Measurements from ENCODE around the gene CCL22.

The CCL22 gene

GRCh38 chr16:57325458-57325857 lies 33.1 kb upstream of the CCL22 start:
- Histone ChIP-seq H3F3A (ENCODE audit: insufficient read depth, low read length) (no peaks in the 10 kb centered on the region), H2AFZ (ENCODE audit: low read length) (no peak overlapping the region), H3K4me1 (ENCODE audit: insufficient read depth, low read length, severe bottlenecking) (no peaks in the 10 kb centered on the region), H4K20me1 (ENCODE audit: insufficient read depth, low read length) (no peaks in the 10 kb centered on the region), H3K27me3 (ENCODE audit: insufficient read depth, low read length) (no peaks in the 10 kb centered on the region), H3K4me3 (ENCODE audit: low read depth, low read length, poor library complexity, severe bottlenecking) (no peak overlapping the region), H3K27ac (ENCODE audit: low read depth, low read length, poor library complexity, severe bottlenecking) (no peak overlapping the region), H3K9me3 (ENCODE audit: low read length) (0 out of 2 replicates have a peak, but pooled peaks cover 2% of the 10 kb centered on the region), H3K9ac (ENCODE audit: low read length) (no peak overlapping the region), H3K79me2 (ENCODE audit: insufficient read depth, low read length) (no peaks in the 10 kb centered on the region), H3K4me2 (ENCODE audit: low read length) (no peak overlapping the region), H3K36me3 (ENCODE audit: insufficient read depth, low read length) (no peaks in the 10 kb centered on the region), H3K9me2 (ENCODE audit: low read depth, low read length) (no peaks in the 10 kb centered on the region)
- TF ChIP-seq, protein P1, sequence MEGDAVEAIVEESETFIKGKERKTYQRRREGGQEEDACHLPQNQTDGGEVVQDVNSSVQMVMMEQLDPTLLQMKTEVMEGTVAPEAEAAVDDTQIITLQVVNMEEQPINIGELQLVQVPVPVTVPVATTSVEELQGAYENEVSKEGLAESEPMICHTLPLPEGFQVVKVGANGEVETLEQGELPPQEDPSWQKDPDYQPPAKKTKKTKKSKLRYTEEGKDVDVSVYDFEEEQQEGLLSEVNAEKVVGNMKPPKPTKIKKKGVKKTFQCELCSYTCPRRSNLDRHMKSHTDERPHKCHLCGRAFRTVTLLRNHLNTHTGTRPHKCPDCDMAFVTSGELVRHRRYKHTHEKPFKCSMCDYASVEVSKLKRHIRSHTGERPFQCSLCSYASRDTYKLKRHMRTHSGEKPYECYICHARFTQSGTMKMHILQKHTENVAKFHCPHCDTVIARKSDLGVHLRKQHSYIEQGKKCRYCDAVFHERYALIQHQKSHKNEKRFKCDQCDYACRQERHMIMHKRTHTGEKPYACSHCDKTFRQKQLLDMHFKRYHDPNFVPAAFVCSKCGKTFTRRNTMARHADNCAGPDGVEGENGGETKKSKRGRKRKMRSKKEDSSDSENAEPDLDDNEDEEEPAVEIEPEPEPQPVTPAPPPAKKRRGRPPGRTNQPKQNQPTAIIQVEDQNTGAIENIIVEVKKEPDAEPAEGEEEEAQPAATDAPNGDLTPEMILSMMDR (IDR thresholded peaks at IDR 0.05; ENCODE audit: low read length): no peak
- no peak for TF ChIP-seq EZH2 (IDR thresholded peaks at IDR 0.05; ENCODE audit: borderline replicate concordance, low read length)

DNA sequence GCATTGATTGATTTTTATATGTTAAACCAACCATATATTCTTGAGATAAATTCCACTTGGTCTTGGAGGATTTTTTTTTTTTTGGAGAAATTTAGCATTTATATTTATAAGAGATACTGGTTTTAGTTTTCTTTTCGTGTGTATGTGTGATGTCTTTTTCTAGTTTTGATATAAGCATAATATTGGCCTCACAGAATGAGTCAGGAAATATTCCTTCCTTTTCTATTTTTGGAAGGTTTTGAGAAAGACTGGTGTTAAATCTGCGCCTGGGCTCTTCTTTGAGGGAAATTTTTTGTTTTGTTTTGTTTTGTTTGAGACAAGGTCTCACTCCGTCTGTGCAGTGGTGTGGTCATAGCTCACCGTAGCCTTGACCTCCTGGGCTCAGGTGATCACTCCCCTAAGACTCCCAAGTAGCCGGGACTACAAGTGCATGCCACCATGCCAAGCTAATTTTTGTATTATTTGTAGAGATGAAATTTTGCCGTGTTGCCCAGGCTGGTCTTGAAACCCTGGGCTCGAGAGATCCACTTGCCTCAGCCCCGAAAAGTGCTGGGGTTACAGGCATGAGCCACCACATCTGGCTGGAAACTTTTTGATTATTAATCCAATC lies 28.8 kb upstream of the CCL22 start:
- Histone ChIP-seq H3K27me3 (ENCODE audit: insufficient read depth, low read length) (no peaks in the 10 kb centered on the region), H3K27ac (ENCODE audit: low read depth, low read length, poor library complexity, severe bottlenecking) (no peak overlapping the region), H3K4me3 (ENCODE audit: low read depth, low read length, poor library complexity, severe bottlenecking) (no peak overlapping the region), H3F3A (ENCODE audit: insufficient read depth, low read length) (no peaks in the 10 kb centered on the region), H2AFZ (ENCODE audit: low read length) (no peak overlapping the region), H3K36me3 (ENCODE audit: insufficient read depth, low read length) (no peaks in the 10 kb centered on the region), H3K79me2 (ENCODE audit: insufficient read depth, low read length) (no peaks in the 10 kb centered on the region), H3K9me3 (ENCODE audit: low read length) (0 out of 2 replicates have a peak, but pooled peaks cover 2% of the 10 kb centered on the region), H3K9ac (ENCODE audit: low read length) (no peak overlapping the region), H3K4me1 (ENCODE audit: insufficient read depth, low read length, severe bottlenecking) (no peaks in the 10 kb centered on the region), H4K20me1 (ENCODE audit: insufficient read depth, low read length) (no peaks in the 10 kb centered on the region), H3K4me2 (ENCODE audit: low read length) (no peak overlapping the region), H3K9me2 (ENCODE audit: low read depth, low read length) (no peaks in the 10 kb centered on the region)
- TF ChIP-seq EZH2 (IDR thresholded peaks at IDR 0.05; ENCODE audit: borderline replicate concordance, low read length): no peak
- TF ChIP-seq, protein P1 (IDR thresholded peaks at IDR 0.05; ENCODE audit: low read length): no peak

- no peaks in the 10 kb centered on the region for H4K20me1 ChIP-seq (ENCODE audit: insufficient read depth, low read length)
- TF ChIP-seq EZH2 (IDR thresholded peaks at IDR 0.05; ENCODE audit: borderline replicate concordance, low read length): no peak
- TF ChIP-seq, protein P1 (IDR thresholded peaks at IDR 0.05; ENCODE audit: low read length): no peak
- H3K79me2 ChIP-seq (ENCODE audit: insufficient read depth, low read length): no peaks in the 10 kb centered on the region
These were observed 27.2 kb upstream of the CCL22 start for GRCh38 chr16:57331355-57331754.

More at GRCh38 chr16:57331355-57331754, 27.2 kb upstream of the CCL22 start:
- no peak overlapping the region for H3K4me2 ChIP-seq (ENCODE audit: low read length)
- no peak overlapping the region for H3K4me3 ChIP-seq (ENCODE audit: low read depth, low read length, poor library complexity, severe bottlenecking)
- H3K27me3 ChIP-seq (ENCODE audit: insufficient read depth, low read length): no peaks in the 10 kb centered on the region
- 0 out of 2 replicates have a peak, but pooled peaks cover under 1% of the 10 kb centered on the region for H3K9me3 ChIP-seq (ENCODE audit: low read length)
- H3F3A ChIP-seq (ENCODE audit: insufficient read depth, low read length): no peaks in the 10 kb centered on the region
- no peaks in the 10 kb centered on the region for H3K9me2 ChIP-seq (ENCODE audit: low read depth, low read length)
- no peak overlapping the region for H3K9ac ChIP-seq (ENCODE audit: low read length)
- no peak overlapping the region for H3K27ac ChIP-seq (ENCODE audit: low read depth, low read length, poor library complexity, severe bottlenecking)
- no peaks in the 10 kb centered on the region for H3K36me3 ChIP-seq (ENCODE audit: insufficient read depth, low read length)
- H3K4me1 ChIP-seq (ENCODE audit: insufficient read depth, low read length, severe bottlenecking): no peaks in the 10 kb centered on the region
- H2AFZ ChIP-seq (ENCODE audit: low read length): no peak overlapping the region

Measured in OCI-LY1 (cell line).